ENCODE data around the gene EXOC6B. TPM values are rescaled to one million over a fixed set of nuclear protein-coding genes. Genes with fewer than 3 reads are reported as not detected.

Gene EXOC6B
- polyA plus RNA-seq (2013, experiment 1 of 2): 20.0 TPM
- polyA plus RNA-seq (2013, experiment 2 of 2): 19.1 TPM

DNA sequence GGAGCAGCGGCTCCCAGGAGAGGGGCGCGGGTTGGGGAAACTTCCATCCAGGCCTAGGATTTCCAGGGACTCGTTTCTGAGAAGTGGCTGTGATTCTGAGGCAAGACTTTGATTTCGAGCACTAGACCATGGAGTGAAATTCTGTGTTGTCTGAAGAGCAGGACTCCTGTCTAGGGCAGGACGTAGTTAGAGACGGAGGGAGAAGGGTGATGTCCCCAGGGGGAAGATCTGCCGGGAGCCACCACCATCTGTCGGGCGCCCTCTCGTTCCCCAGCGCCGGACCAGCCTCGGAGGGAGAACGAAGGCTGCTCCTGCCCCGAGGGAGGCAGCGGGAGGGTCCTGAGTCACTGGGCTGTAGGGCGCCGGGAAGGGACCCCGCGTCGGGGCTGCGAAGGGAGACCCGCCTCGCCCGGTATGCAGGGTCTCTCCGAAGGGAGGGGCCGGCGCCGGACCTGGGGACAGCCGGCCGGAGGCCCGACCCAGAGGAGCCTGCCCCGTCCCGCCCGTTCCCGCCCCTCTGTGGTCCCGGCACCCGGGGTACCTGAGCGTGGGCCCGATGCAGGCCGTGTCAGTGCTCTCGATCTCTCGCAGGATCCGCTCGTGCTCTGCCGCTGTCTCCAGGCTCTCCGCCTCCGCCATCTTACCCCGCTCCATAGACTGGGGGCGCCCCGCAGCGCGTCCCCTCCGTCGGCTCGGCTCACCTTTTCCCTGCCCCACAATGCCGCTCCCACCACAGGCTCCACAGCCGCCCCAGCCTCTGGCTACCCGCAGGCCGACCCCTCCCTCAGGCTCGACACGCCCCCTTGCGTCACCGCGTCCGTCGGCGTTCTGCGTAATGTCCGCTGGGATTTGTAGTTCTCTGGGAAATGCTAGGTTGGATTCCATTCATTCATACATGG, at the start of gene EXOC6B:
TSS of gene EXOC6B (minus strand) at position 777 of the 899 bp plus-strand sequence.
- H3K4ac ChIP-seq (ENCODE audit: low read length): no peak within 1 kb of the TSS
- WGBS, 2 donors (ENCODE audit: extremely low coverage in 2 of 2, insufficient read length in 2 of 2, insufficient replicate concordance in 1 of 2): no CpG with 5 or more reads among the region's 71 CpGs
- peak within 1 kb of the TSS; percentile 93 for H3K9ac ChIP-seq (ENCODE audit: low read depth, low read length, poor library complexity)
- peaks cover 0 to 3% of the 10 kb centered on the region in 2 donors for H3K36me3 ChIP-seq (replicated peaks in 1 of 2; ENCODE audit: control insufficient read depth in 2 of 2, insufficient read depth in 2 of 2, low read length in 2 of 2)
- H3K79me1 ChIP-seq (ENCODE audit: low read depth, low read length): peaks cover 8% of the 10 kb centered on the region
- H3K4me1 ChIP-seq (ENCODE audit: control insufficient read depth in 2 of 2, insufficient read depth in 1 of 2, low read depth in 1 of 2, low read length in 2 of 2): peaks cover 0 to 3% of the 10 kb centered on the region in 2 donors
- H3K27ac ChIP-seq (replicated peaks; ENCODE audit: low read length): peak within 1 kb of the TSS; percentile 55
- H3K4me3 ChIP-seq (ENCODE audit: low read length in 2 of 2): peak within 1 kb of the TSS; percentile 80 to 91
- H2AK5ac ChIP-seq (ENCODE audit: low read depth, low read length): no peak within 1 kb of the TSS
- no peak within 1 kb of the TSS for H4K8ac ChIP-seq (ENCODE audit: low read depth, low read length)
- H3K4me2 ChIP-seq (ENCODE audit: insufficient read depth, low read length, poor library complexity, severe bottlenecking): peak within 1 kb of the TSS; percentile 65
- peak within 1 kb of the TSS; percentile 89 for H2AFZ ChIP-seq (ENCODE audit: low read length)
- peak within 1 kb of the TSS; percentile 53 for H2BK12ac ChIP-seq (ENCODE audit: low read length)
- H3K18ac ChIP-seq (ENCODE audit: low read length): peak within 1 kb of the TSS; percentile 99
- no peak within 1 kb of the TSS for H4K91ac ChIP-seq (ENCODE audit: low read depth, low read length, poor library complexity)
- peak; percentile 92 for DNase-seq (ENCODE audit: low spot score)
- peak within 1 kb of the TSS; percentile 98 for H2BK15ac ChIP-seq (ENCODE audit: low read length)
- H2BK120ac ChIP-seq (ENCODE audit: low read depth, low read length): no peak within 1 kb of the TSS
- peak within 1 kb of the TSS; percentile 95 for H3K14ac ChIP-seq (ENCODE audit: low read length)
- peaks cover 0 to 2% (median 0%) of the 10 kb centered on the region in 3 experiments for H3K27me3 ChIP-seq (ENCODE audit: control insufficient read depth in 3 of 3, insufficient read depth in 3 of 3, low read depth in 1 of 3, low read length in 3 of 3)
- peaks cover 0 to 4% of the 10 kb centered on the region in 2 donors for H3K9me3 ChIP-seq (replicated peaks in 1 of 2; ENCODE audit: control insufficient read depth in 2 of 2, insufficient read depth in 1 of 2, low read depth in 1 of 2, low read length in 2 of 2)
- peak within 1 kb of the TSS; percentile 99 for H3K23ac ChIP-seq (ENCODE audit: low read depth, low read length, poor library complexity)
- peak within 1 kb of the TSS; percentile 85 for H2BK5ac ChIP-seq (ENCODE audit: low read length)

DNA sequence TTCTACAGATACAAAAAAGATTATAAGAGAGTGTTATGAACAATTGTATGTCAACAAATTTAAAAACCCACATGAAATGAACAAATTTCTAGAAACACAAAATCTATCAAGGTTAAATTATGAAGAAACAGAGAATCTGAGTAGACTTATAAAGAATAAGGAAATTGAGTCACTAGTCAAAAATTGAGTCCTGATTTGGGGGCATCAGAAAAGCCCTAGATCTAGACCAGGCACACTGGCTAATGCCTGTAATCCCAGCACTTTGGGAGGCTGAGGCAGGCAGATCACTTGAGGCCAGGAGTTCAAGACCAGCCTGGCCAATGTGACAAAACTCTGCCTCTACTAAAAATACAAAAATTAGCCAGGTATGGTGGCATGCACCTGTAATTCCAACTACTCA, 46.0 kb upstream of the EXOC6B start:
- H2AFZ ChIP-seq (ENCODE audit: low read length): no peak overlapping the region
- no peak overlapping the region for H2BK15ac ChIP-seq (ENCODE audit: low read length)
- H3K23ac ChIP-seq (ENCODE audit: low read depth, low read length, poor library complexity): no peak overlapping the region
- no peak overlapping the region for H3K4ac ChIP-seq (ENCODE audit: low read length)
- H3K79me1 ChIP-seq (ENCODE audit: low read depth, low read length): no peaks in the 10 kb centered on the region
- no peaks in the 10 kb centered on the region for H3K36me3 ChIP-seq (replicated peaks in 1 of 2; ENCODE audit: control insufficient read depth in 2 of 2, insufficient read depth in 2 of 2, low read length in 2 of 2)
- H3K9me3 ChIP-seq (replicated peaks in 1 of 2; ENCODE audit: control insufficient read depth in 2 of 2, insufficient read depth in 1 of 2, low read depth in 1 of 2, low read length in 2 of 2): no peaks in the 10 kb centered on the region
- no peak overlapping the region for H2AK5ac ChIP-seq (ENCODE audit: low read depth, low read length)
- H3K9ac ChIP-seq (ENCODE audit: low read depth, low read length, poor library complexity): no peak overlapping the region
- no peak overlapping the region for H2BK120ac ChIP-seq (ENCODE audit: low read depth, low read length)
- H4K91ac ChIP-seq (ENCODE audit: low read depth, low read length, poor library complexity): no peak overlapping the region
- H3K4me3 ChIP-seq (ENCODE audit: low read length in 2 of 2): no peak overlapping the region
- H3K4me1 ChIP-seq (ENCODE audit: control insufficient read depth in 2 of 2, insufficient read depth in 1 of 2, low read depth in 1 of 2, low read length in 2 of 2): no peaks in the 10 kb centered on the region
- no peak for DNase-seq (ENCODE audit: low spot score)
- no peak overlapping the region for H3K27ac ChIP-seq (replicated peaks; ENCODE audit: low read length)
- no peak overlapping the region for H3K4me2 ChIP-seq (ENCODE audit: insufficient read depth, low read length, poor library complexity, severe bottlenecking)
- no peak overlapping the region for H4K8ac ChIP-seq (ENCODE audit: low read depth, low read length)
- no peak overlapping the region for H2BK12ac ChIP-seq (ENCODE audit: low read length)
- H3K27me3 ChIP-seq (ENCODE audit: control insufficient read depth in 3 of 3, insufficient read depth in 3 of 3, low read depth in 1 of 3, low read length in 3 of 3): peaks cover 0 to 12% (median 0%) of the 10 kb centered on the region in 3 experiments
- H2BK5ac ChIP-seq (ENCODE audit: low read length): no peak overlapping the region
- H3K14ac ChIP-seq (ENCODE audit: low read length): no peak overlapping the region
- no peak overlapping the region for H3K18ac ChIP-seq (ENCODE audit: low read length)

DNA sequence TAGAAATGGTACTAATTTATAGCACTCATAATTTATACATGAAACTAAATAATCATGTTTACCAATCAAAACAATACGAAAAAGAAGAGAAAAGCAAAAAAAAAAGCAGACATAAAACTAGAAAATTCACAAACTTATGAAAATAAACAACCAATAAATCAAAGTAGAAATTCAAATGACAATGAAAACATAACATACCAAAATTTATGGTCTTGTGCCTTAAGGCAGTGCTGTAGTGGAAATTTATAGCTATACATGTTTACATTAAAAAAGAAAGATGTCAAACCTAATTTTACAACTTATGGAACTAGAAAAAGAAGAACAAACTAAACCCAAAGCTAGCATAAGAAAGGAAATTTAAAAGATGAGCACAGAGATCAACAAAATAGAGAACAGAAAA, 45.2 kb upstream of the EXOC6B start:
- DNase-seq (ENCODE audit: low spot score): no peak
- WGBS, 2 donors (ENCODE audit: extremely low coverage in 2 of 2, insufficient read length in 2 of 2, insufficient replicate concordance in 1 of 2): no CpG with 5 or more reads among the region's 1 CpG
- Histone ChIP-seq H2AK5ac (ENCODE audit: low read depth, low read length) (no peak overlapping the region), H3K79me1 (ENCODE audit: low read depth, low read length) (no peaks in the 10 kb centered on the region), H3K27ac (replicated peaks; ENCODE audit: low read length) (no peak overlapping the region), H3K4me1 (ENCODE audit: control insufficient read depth in 2 of 2, insufficient read depth in 1 of 2, low read depth in 1 of 2, low read length in 2 of 2) (no peaks in the 10 kb centered on the region), H2AFZ (ENCODE audit: low read length) (no peak overlapping the region), H3K4ac (ENCODE audit: low read length) (no peak overlapping the region), H3K18ac (ENCODE audit: low read length) (no peak overlapping the region), H3K4me3 (ENCODE audit: low read length in 2 of 2) (no peak overlapping the region), H4K91ac (ENCODE audit: low read depth, low read length, poor library complexity) (no peak overlapping the region), H2BK15ac (ENCODE audit: low read length) (no peak overlapping the region), H3K9ac (ENCODE audit: low read depth, low read length, poor library complexity) (no peak overlapping the region), H3K4me2 (ENCODE audit: insufficient read depth, low read length, poor library complexity, severe bottlenecking) (no peak overlapping the region), H3K14ac (ENCODE audit: low read length) (no peak overlapping the region), H2BK5ac (ENCODE audit: low read length) (no peak overlapping the region), H3K27me3 (ENCODE audit: control insufficient read depth in 3 of 3, insufficient read depth in 3 of 3, low read depth in 1 of 3, low read length in 3 of 3) (peaks cover 0 to 13% (median 0%) of the 10 kb centered on the region in 3 experiments), H3K9me3 (replicated peaks in 1 of 2; ENCODE audit: control insufficient read depth in 2 of 2, insufficient read depth in 1 of 2, low read depth in 1 of 2, low read length in 2 of 2) (no peaks in the 10 kb centered on the region), H4K8ac (ENCODE audit: low read depth, low read length) (no peak overlapping the region), H2BK12ac (ENCODE audit: low read length) (no peak overlapping the region), H3K23ac (ENCODE audit: low read depth, low read length, poor library complexity) (no peak overlapping the region), H2BK120ac (ENCODE audit: low read depth, low read length) (no peak overlapping the region), H3K36me3 (replicated peaks in 1 of 2; ENCODE audit: control insufficient read depth in 2 of 2, insufficient read depth in 2 of 2, low read length in 2 of 2) (no peaks in the 10 kb centered on the region)

DNA sequence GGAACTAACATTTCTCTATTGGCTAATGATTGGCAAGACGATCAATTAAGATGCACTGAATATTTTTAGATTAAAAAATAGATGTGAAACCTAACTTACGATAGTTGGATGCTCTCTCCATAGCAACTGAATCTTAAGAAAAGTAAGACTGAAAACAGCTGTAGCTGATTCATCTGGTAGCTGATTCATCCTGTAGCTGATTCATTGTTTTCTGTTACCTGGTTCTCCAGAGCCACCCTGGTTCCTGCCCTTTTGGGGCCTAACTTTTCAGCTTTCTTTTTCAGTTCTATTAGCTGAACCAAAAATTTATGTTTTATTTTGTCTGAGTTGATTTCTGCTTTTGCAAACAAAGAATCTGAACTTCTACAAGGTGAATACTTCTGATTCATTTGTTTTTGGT, 38.7 kb upstream of the EXOC6B start:
- Histone ChIP-seq H3K9me3 (replicated peaks in 1 of 2; ENCODE audit: control insufficient read depth in 2 of 2, insufficient read depth in 1 of 2, low read depth in 1 of 2, low read length in 2 of 2) (no peaks in the 10 kb centered on the region), H3K36me3 (replicated peaks in 1 of 2; ENCODE audit: control insufficient read depth in 2 of 2, insufficient read depth in 2 of 2, low read length in 2 of 2) (no peaks in the 10 kb centered on the region), H2BK120ac (ENCODE audit: low read depth, low read length) (no peak overlapping the region), H3K4ac (ENCODE audit: low read length) (no peak overlapping the region), H3K27ac (replicated peaks; ENCODE audit: low read length) (no peak overlapping the region), H2AK5ac (ENCODE audit: low read depth, low read length) (no peak overlapping the region), H4K8ac (ENCODE audit: low read depth, low read length) (no peak overlapping the region), H3K18ac (ENCODE audit: low read length) (no peak overlapping the region), H4K91ac (ENCODE audit: low read depth, low read length, poor library complexity) (no peak overlapping the region), H3K4me3 (ENCODE audit: low read length in 2 of 2) (no peak overlapping the region), H2BK12ac (ENCODE audit: low read length) (no peak overlapping the region), H3K79me1 (ENCODE audit: low read depth, low read length) (no peaks in the 10 kb centered on the region), H3K23ac (ENCODE audit: low read depth, low read length, poor library complexity) (no peak overlapping the region), H3K9ac (ENCODE audit: low read depth, low read length, poor library complexity) (no peak overlapping the region), H3K27me3 (ENCODE audit: control insufficient read depth in 3 of 3, insufficient read depth in 3 of 3, low read depth in 1 of 3, low read length in 3 of 3) (peaks cover 0 to 27% (median 5%) of the 10 kb centered on the region in 3 experiments), H3K4me1 (ENCODE audit: control insufficient read depth in 2 of 2, insufficient read depth in 1 of 2, low read depth in 1 of 2, low read length in 2 of 2) (peaks cover 0 to 2% of the 10 kb centered on the region in 2 donors), H2AFZ (ENCODE audit: low read length) (no peak overlapping the region), H2BK5ac (ENCODE audit: low read length) (no peak overlapping the region), H3K14ac (ENCODE audit: low read length) (no peak overlapping the region), H3K4me2 (ENCODE audit: insufficient read depth, low read length, poor library complexity, severe bottlenecking) (no peak overlapping the region), H2BK15ac (ENCODE audit: low read length) (no peak overlapping the region)
- no CpG with 5 or more reads among the region's 2 CpGs for WGBS, 2 donors (ENCODE audit: extremely low coverage in 2 of 2, insufficient read length in 2 of 2, insufficient replicate concordance in 1 of 2)
- DNase-seq (ENCODE audit: low spot score): no peak

All from neuronal stem cell (in vitro differentiated cells).